KOPT-K1 (cell line): ENCODE results near the gene ACBD4.

Experiments used
- H3K27ac ChIP-seq: fragments of 200-600 bp; sonication (generic); 2 replicates; pipeline ENCODE4 v1.5.1; 2016; ENCODE audit warnings: antibody characterized with exemption, mild to moderate bottlenecking, low read depth, low read length; ENCODE audit not compliant: poor library complexity, severe bottlenecking
- H3K36me3 ChIP-seq: fragments of 200-600 bp; sonication (generic); 2 replicates; pipeline ENCODE4 v1.5.1; 2017; ENCODE audit warnings: antibody characterized with exemption, mild to moderate bottlenecking, low read length, moderate library complexity; ENCODE audit not compliant: insufficient read depth
- H3K9me3 ChIP-seq: fragments of 200-600 bp; sonication (generic); 2 replicates; pipeline ENCODE4 v1.5.1; 2017; ENCODE audit warnings: antibody characterized with exemption, low read length, mild to moderate bottlenecking; ENCODE audit not compliant: insufficient read depth, poor library complexity, severe bottlenecking

The ACBD4 gene

GRCh38 chr17:45164734-45165269 lies 29.3 kb downstream of the ACBD4 start:
- no peaks in the 10 kb centered on the region for H3K36me3 ChIP-seq
- H3K27ac ChIP-seq = no peak overlapping the region
- H3K9me3 ChIP-seq = no peaks in the 10 kb centered on the region

DNA sequence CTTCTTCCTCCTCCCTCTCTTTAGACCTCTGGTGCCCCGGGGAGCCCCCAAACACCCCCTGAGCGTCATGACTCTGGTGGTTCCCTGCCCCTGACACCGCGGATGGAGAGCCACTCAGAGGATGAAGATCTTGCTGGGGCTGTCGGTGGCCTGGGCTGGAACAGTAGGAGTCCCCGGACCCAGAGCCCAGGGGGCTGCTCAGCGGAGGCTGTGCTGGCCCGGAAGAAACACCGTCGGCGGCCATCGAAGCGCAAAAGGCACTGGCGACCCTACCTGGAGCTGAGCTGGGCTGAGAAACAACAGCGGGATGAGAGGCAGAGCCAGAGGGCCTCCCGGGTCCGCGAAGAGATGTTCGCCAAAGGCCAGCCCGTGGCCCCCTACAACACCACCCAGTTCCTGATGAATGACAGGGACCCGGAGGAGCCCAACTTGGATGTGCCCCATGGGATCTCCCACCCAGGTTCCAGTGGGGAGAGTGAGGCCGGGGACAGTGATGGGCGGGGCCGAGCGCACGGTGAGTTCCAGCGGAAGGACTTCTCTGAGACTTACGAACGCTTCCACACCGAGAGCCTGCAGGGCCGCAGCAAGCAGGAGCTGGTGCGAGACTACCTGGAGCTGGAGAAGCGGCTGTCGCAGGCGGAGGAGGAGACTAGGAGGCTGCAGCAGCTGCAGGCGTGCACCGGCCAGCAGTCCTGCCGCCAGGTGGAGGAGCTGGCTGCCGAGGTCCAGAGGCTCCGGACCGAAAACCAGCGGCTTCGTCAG lies 33.7 kb downstream of the ACBD4 start:
- Histone ChIP-seq H3K9me3 (no peaks in the 10 kb centered on the region), H3K36me3 (no peaks in the 10 kb centered on the region), H3K27ac (no peak overlapping the region)

DNA sequence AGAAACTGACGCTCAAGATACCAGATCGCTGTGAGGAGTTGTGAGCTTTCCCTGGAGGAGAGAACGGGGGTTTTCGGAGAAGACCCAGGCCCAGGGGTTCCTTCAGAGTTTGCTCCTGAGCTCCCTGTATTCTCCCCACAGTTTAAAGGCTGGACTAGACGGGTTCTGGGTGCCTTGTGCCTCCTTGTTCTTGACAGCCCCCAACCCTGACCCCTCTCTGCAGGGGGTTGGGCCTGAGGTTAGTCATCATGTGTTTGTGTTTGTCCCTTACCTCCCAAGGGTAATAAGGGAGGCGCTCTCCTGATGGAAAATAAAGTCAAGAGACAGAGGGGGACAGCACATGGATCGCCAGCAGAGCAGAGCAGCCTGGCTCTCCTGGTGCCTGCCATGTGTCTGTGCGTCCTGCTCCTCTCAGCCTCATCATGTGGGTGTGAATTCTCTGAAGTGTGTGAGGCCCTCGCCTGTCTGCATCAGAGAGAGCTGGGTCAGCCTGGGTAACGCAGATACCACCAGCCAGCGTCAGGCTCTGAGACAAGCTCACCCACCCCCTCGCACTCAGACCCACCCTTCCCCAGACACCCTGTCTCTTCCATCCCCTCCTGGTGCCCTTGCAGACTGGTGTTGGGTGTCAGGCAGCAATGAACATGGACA lies 34.9 kb downstream of the ACBD4 start:
- Histone ChIP-seq H3K27ac (peak overlapping the region; percentile 93), H3K9me3 (no peaks in the 10 kb centered on the region), H3K36me3 (no peaks in the 10 kb centered on the region)

- Histone ChIP-seq H3K36me3 (no peaks in the 10 kb centered on the region), H3K27ac (peak overlapping the region; percentile 93), H3K9me3 (no peaks in the 10 kb centered on the region)
Observed at GRCh38 chr17:45170931-45171337, 35.4 kb downstream of the ACBD4 start.

GRCh38 chr17:45171338-45172231 lies 36.1 kb downstream of the ACBD4 start:
- no peaks in the 10 kb centered on the region for H3K9me3 ChIP-seq
- H3K36me3 ChIP-seq = no peaks in the 10 kb centered on the region
- peak overlapping the region; percentile 93 for H3K27ac ChIP-seq

- Histone ChIP-seq H3K36me3 (no peaks in the 10 kb centered on the region), H3K27ac (peak overlapping the region; percentile 93), H3K9me3 (no peaks in the 10 kb centered on the region)
Observed at GRCh38 chr17:45172232-45172540, 36.7 kb downstream of the ACBD4 start.

- Histone ChIP-seq H3K36me3 (no peaks in the 10 kb centered on the region), H3K9me3 (no peaks in the 10 kb centered on the region), H3K27ac (peak overlapping the region; percentile 93)
Observed at GRCh38 chr17:45172541-45173286, 37.2 kb downstream of the ACBD4 start.

GRCh38 chr17:45175759-45176115 lies 40.2 kb downstream of the ACBD4 start:
- H3K27ac ChIP-seq = no peak overlapping the region
- no peaks in the 10 kb centered on the region for H3K9me3 ChIP-seq
- H3K36me3 ChIP-seq = no peaks in the 10 kb centered on the region

DNA sequence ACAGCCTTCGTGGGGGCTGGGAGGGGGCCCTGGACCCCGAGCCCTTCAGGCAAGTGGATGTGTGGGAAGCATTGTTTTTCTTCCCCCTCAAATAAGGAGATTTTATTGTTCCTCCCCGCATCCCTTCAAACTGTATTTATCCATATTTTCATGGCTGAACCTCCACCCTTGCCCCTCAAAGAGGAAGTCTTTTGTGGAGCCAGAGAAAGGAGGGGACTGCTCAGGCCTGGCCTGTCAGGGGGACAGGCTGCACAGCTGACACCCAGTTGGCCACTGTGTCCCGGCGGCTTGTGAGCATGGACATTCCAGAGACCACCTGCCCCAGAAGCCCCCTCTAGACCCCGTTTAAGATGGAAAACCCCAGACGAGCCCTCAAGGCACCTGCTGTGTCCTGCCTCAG lies 42.1 kb downstream of the ACBD4 start:
- Histone ChIP-seq H3K9me3 (no peaks in the 10 kb centered on the region), H3K27ac (no peak overlapping the region)

DNA sequence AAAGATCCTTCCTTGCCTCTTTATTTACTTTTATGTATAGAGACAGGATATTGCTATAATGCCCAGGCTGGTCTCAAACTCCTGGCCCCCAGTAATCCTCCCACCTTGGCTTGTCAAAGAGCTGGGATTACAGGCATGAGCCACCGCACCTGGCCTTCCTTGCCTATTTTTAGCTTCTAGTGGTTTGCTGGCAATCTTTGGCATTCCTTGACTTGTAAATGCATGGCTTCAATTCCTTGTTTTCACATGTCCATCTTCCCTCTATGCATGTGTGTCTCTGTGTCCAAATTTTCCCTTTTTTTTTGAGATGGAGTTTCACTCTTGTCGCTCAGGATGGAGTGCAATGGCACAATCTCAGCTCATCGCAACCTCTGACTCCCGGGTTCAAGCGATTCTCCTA lies 48.7 kb downstream of the ACBD4 start:
- no peaks in the 10 kb centered on the region for H3K36me3 ChIP-seq
- H3K9me3 ChIP-seq = no peaks in the 10 kb centered on the region
- no peak overlapping the region for H3K27ac ChIP-seq

More for the DNA sequence above, 42.1 kb downstream of the ACBD4 start:
- no peaks in the 10 kb centered on the region for H3K36me3 ChIP-seq

GRCh38 chr17:45186801-45187354 lies 51.4 kb downstream of the ACBD4 start:
- no peak overlapping the region for H3K27ac ChIP-seq
- H3K9me3 ChIP-seq = no peaks in the 10 kb centered on the region
- H3K36me3 ChIP-seq = no peaks in the 10 kb centered on the region

DNA sequence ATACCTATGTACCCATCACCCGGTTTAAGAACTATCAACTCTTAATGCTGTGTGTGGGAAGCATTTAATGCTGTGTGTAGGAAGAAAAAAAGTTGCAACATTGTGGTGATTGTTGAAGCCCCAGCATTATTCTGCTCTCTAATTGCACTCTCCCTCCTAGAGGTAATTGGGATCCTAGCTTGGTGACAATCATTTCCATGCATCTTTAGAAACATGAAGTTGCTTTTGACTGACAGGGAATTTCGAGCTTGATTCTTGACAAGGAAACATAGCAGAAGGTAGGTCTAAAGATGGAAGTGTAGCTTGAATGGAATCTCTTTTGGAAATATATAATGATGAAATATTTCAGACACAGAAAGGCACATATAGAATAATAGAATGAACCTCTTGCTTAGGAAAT lies 53.5 kb downstream of the ACBD4 start:
- Histone ChIP-seq H3K27ac (no peak overlapping the region), H3K9me3 (no peaks in the 10 kb centered on the region), H3K36me3 (no peaks in the 10 kb centered on the region)

DNA sequence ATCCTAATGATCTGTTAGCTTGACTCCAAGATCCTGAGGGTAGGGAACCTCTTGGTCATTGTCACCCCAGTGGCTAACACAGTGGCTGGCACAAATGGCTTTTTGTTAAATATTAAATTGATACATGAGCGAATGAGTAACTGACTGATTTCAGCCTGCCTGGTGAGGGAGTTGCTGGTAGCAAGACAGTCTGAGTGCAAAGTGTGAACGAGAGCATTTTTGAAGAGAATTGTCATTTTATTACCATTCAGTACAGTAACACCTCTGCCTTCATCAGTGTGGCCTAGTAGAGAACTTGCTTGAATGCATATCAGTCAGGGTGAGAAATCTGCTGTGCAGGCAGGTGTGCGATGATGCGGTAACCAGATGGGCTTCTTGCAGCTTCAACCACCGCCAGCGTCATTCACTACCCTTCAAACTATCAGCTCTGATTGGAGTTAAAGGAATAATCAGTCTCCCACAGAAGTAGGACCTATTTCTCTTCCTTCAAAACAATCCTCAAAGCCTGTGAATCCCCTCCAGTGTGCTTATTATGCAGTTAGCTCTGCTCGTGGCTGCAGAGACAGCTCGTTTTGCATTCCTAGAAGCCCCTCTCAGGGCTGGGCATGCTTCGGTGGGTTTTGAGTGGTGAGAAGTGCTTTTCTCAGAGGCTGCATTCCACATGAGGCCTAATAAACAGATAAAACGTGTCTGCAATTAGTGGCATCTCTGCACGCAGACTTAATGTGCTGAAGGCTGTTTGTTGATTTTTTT lies 55.2 kb downstream of the ACBD4 start:
- Histone ChIP-seq H3K27ac (no peak overlapping the region), H3K9me3 (no peaks in the 10 kb centered on the region), H3K36me3 (no peaks in the 10 kb centered on the region)
